HG03066 (cell line): ENCODE measurements around the gene METTL23.
"Not testable (repeated sequence)": the region's sequence is repeated elsewhere in the genome, so short reads cannot be mapped to it uniquely, and the experiment has no call there.

ENCODE experiments used
- ATAC-seq: cut with Tn5 transposase; IDR thresholded peaks from one replicate; pipeline ENCODE4 v1.9.1; 2021; ENCODE audit warnings: low read depth; ENCODE audit not compliant: unreplicated experiment

Gene METTL23

GRCh38 chr17:76712321-76712720, 14.3 kb upstream of the METTL23 start:
- not testable (repeated sequence) for ATAC-seq

GRCh38 chr17:76713765-76714164, 12.9 kb upstream of the METTL23 start:
- ATAC-seq, result no peak

GRCh38 chr17:76714336-76714735, 12.3 kb upstream of the METTL23 start:
- no peak for ATAC-seq

GRCh38 chr17:76714822-76715495, 11.7 kb upstream of the METTL23 start:
- ATAC-seq, result no peak

- no peak for ATAC-seq
These were observed 11.2 kb upstream of the METTL23 start for GRCh38 chr17:76715496-76715830.

- ATAC-seq, result no peak
These were observed 10.3 kb upstream of the METTL23 start for GRCh38 chr17:76716146-76716838.

GRCh38 chr17:76716839-76717215, 9.8 kb upstream of the METTL23 start:
- no peak for ATAC-seq

GRCh38 chr17:76718516-76718915, 8.1 kb upstream of the METTL23 start:
- no peak for ATAC-seq

- ATAC-seq, result no peak
These were observed 6.4 kb upstream of the METTL23 start for GRCh38 chr17:76720211-76720610.

- no peak for ATAC-seq
These were observed 5.7 kb upstream of the METTL23 start for GRCh38 chr17:76720941-76721340.

GRCh38 chr17:76721463-76721862, 5.2 kb upstream of the METTL23 start:
- ATAC-seq, result no peak

- ATAC-seq, result no peak
These were observed 4.4 kb upstream of the METTL23 start for GRCh38 chr17:76722279-76722678.

GRCh38 chr17:76722977-76723376, 3.7 kb upstream of the METTL23 start:
- not testable (repeated sequence) for ATAC-seq

- no peak for ATAC-seq
These were observed 2.8 kb upstream of the METTL23 start for GRCh38 chr17:76723812-76724211.

GRCh38 chr17:76725580-76726230, 934 bp upstream of the METTL23 start:
- ATAC-seq, result no peak

- ATAC-seq, result peak; percentile 71
These were observed 336 bp upstream of the METTL23 start, which contains the start of gene JMJD6 for GRCh38 chr17:76726231-76726775. JMJD6 (minus strand) TSS chr17:76726606; CDS start chr17:76726475, 131 bp downstream.

- ATAC-seq, result no peak
These were observed 1.3 kb downstream of the METTL23 start for GRCh38 chr17:76727745-76728456.

GRCh38 chr17:76731800-76732733, 5.4 kb downstream of the METTL23 start:
- ATAC-seq, result not testable (repeated sequence)

- no peak for ATAC-seq
These were observed 6.3 kb downstream of the METTL23 start for GRCh38 chr17:76732734-76733617.
